Endothelial cell of umbilical vein (primary cell): Measurements from ENCODE around the gene GRID1.

Experiments used
- CTCF ChIP-seq, 2 donors: IDR thresholded peaks; 1 replicate in 1 of 2; 2 replicates in 1 of 2; pipeline ENCODE4 v1.5.1; 2011; ENCODE audit warnings: low read length in 2 of 2, mild to moderate bottlenecking in 2 of 2, moderate library complexity in 2 of 2, control low read depth in 1 of 2, inconsistent platforms in 1 of 2, low read depth in 1 of 2; ENCODE audit not compliant: insufficient read depth in 1 of 2; ENCODE audit errors: extremely low read depth in 1 of 2
- EZH2 ChIP-seq: IDR thresholded peaks from 2 replicates; pipeline ENCODE4 v1.6.1; 2012; ENCODE audit warnings: borderline replicate concordance, low read depth, mild to moderate bottlenecking, moderate library complexity, low read length, inconsistent platforms; ENCODE audit not compliant: severe bottlenecking
- GATA2 ChIP-seq: IDR thresholded peaks from 2 replicates; pipeline ENCODE4 v1.7.0; 2011; ENCODE audit warnings: low read depth, mild to moderate bottlenecking, moderate library complexity, mixed read lengths, low read length; ENCODE audit not compliant: insufficient read length, insufficient read depth
- MAX ChIP-seq: IDR thresholded peaks from 2 replicates; pipeline ENCODE4 v1.6.1; 2011; ENCODE audit not compliant: insufficient read depth, insufficient read length
- POLR2A ChIP-seq: IDR thresholded peaks from 2 replicates; pipeline ENCODE4 v1.6.1; 2012; ENCODE audit warnings: low read depth, mild to moderate bottlenecking, control low read depth, low read length
- POLR2AphosphoS5 ChIP-seq: IDR thresholded peaks from 2 replicates; pipeline ENCODE4 v1.6.1; 2012; ENCODE audit warnings: low read depth, mild to moderate bottlenecking, control low read depth, low read length, moderate library complexity; ENCODE audit not compliant: insufficient read depth

GRCh38 chr10:86368987-86369386 is 2.4 kb upstream of the GRID1 start:
- no peak for TF ChIP-seq CTCF (IDR thresholded peaks at IDR 0.05; ENCODE audit: extremely low read depth in 1 of 2, insufficient read depth in 1 of 2, low read depth in 1 of 2, low read length in 2 of 2)
- no peak for TF ChIP-seq POLR2A
- no peak for TF ChIP-seq MAX
- no peak for TF ChIP-seq EZH2
- no peak for TF ChIP-seq POLR2AphosphoS5
- no peak for TF ChIP-seq GATA2
